Measurements from ENCODE around the gene NR2E1.

Gene NR2E1

DNA sequence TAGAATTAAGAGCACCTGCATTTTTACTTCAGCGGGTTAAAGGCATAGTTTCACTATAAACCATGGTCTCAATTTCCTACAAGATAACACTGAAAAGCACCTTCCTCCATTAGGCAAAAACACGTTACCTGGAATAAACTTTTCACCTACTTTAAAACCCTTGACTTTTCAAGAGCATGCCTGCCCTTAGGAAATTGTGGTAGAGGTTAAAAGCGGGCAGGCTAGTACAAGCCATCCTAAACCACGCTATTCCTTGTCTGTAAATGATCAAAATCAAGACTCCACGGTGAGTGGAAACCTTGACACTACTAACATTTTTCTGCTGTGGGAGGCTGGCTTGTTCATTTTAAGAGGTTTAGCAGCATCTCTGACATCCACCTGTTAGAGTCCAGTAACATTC is 43.9 kb downstream of the NR2E1 start:
- DNase-seq (ENCODE audit: low spot score) = no peak

DNA sequence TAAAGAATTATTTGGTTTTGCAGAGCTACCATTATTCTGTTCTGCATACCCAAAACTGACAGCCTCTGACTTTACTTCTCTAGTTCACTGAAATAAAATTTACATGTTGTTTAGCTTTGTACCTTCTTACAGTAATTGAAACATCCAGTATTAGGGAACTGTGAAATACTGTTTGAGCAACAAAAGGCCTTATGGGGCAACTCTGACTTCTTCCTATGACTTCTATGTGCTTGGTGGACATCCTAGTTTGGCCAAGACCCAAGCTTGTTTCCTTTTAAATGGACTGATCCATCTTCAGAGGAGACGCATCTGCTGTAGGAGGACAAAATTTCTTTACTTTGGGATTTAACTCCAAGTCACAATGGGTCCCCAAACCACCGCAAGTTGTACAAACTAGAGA is 44.7 kb downstream of the NR2E1 start:
- no peak for DNase-seq (ENCODE audit: low spot score)

DNA sequence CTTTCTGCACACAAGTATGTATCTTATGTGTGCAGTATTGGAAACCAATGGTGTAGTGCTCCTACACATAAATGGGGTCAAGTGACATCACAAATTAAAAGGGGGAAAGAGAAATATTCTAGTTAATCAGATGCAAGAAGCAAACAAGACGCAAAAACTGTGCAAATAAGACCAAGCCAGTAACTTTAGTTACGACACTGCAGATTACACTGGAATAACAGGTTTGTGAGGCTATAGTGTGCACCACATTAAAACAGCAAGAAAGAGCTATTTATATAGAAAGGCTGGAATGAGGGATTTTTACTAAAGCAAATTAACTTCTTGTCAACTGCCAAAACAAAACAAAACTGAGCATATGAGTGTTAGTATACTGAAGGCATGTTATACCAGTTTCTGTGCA is 45.8 kb downstream of the NR2E1 start:
- DNase-seq (ENCODE audit: low spot score) = no peak

DNA sequence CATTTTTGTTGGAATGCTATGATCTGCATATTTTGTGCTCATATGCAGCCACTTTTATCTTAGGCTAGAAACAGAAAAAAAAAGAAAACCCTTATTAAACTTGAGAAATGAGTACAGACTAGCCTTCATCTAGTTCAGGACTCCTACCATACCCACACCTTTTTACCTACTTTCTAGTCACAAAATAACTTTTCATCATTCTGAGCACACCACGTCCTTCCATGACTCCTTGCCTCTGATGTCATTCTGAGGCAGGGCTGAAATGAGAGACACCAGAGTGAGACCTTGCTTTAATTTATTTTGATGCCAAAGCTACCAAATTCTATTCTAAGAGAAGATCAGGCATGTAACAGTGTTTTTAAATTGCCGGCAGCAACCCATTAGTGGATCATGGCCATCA is 56.2 kb downstream of the NR2E1 start:
- DNase-seq (ENCODE audit: low spot score) = no peak

DNA sequence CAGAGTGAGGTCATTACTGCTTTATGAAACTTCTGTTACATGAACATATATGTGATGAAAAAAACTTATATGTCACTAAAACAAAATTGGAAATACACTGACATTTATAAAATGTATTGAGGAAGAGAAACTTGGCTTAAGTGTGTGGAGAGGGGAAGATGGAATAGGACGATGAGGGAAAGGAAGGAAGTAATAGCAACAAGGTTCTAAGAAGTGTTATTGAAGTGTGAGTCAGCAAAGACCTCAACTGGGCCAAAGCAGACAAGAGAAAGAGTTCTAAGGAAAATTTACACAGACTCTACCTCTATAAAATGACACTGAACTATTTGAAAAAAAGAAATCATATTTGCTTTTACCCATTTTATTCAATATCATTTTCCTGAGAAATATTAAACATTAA is 56.7 kb downstream of the NR2E1 start:
- no peak for DNase-seq (ENCODE audit: low spot score)

DNA sequence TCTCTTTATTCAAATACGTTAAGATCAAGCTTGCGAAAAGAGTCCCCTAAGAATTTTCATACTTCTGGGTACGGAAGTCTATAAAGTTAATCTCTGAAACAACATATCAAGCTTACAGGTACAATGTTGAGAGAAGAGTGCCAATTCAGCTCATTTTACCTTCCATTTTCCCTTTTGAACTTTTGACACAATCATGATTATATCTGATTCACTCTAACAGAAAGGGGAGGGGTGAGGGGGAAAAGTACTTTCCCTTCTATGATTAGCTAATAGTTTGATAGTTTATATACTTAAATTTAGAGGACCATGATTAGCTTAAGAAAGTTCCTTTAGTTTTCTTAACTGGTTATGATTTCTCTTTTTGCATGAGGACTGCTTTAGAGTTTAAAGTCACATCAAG is 61.5 kb downstream of the NR2E1 start:
- no peak for DNase-seq (ENCODE audit: low spot score)

DNA sequence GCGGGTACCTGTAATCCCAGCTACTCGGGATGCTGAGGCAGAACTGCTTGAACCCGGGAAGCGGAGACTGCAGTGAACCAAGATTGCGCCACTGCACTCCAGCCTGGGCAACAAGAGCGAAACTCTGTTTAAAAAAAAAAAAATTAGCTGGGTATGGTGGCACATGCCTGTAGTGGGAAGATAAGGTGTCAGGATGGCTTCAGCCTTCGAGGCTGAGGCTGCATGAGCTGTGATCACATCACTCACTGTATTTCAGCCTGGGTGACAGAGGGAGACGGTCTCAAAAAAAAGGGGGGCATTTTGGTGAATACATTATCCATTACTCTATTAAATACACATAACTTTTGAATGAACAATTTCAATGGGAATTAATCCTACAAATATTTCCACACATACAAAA is 62.6 kb downstream of the NR2E1 start:
- DNase-seq (ENCODE audit: low spot score) = no peak

DNA sequence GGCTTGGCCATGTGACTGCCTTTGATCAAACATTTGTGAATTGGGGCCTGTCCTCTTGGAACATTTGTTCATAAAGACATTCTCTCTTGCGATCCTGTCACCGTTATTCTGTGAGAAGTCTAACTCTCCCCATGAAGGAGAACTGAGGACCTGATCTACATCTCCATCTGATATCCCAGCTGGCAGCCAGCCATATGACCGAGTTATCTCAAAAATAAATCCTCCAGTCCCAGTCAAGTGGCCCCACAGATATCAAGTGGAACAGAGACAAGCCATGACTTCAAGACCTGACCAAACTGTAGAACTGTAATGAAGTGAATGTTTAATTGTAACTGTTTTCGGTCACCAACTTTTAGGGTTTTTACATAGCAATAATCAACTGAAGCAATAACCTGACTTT is 69.3 kb downstream of the NR2E1 start:
- DNase-seq (ENCODE audit: low spot score) = no peak

DNA sequence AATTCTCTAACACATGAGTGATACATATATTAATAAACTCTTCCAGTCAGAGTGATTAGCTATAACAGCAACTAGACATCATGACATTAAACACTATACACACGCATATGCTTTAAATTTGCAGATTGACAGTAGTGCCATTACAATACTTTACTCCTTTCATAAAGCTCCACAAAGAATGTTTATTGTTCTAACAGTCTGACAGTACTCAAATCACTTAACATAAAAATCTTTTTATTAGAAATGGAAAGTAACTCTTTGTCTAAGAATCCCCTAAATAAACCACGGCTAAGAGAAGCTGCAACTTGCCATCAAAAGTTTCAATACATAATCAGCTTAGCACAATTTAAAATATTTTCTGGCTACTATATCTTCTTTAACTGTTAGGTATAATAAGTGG is 71.0 kb downstream of the NR2E1 start:
- DNase-seq (ENCODE audit: low spot score) = no peak

DNA sequence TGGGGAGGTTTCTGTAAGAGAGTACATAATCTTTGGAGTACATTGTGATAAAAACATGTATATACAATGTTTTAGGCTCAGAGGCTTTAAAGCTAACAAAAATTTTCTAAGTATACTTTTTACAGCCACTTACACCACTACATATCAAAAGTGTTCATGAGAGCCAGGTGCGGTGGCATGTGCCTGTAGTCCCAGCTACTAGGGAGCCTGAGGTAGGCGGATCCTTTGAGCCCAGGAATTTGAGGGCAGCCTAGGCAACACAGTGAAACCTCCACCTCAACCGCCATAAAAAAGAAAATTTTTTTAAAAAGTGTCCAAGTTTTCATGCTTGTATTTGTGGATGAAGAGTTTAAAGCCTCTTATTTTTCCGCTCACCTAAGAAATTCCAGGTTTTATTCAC is 72.5 kb downstream of the NR2E1 start:
- DNase-seq (ENCODE audit: low spot score) = no peak
